ENCODE results near the gene ZFHX3. TPM values are rescaled to one million over a fixed set of nuclear protein-coding genes. Genes with fewer than 3 reads are reported as not detected.
A peak's percentile ranks its signal among the peaks of the same experiment; 100 is the strongest.

Gene ZFHX3
- total RNA-seq, 4 donors from 2014 or later = 36.3 to 44.0 (median 38.1) TPM

GRCh38 chr16:72786606-72787005, 261.3 kb downstream of the ZFHX3 start:
- TF ChIP-seq POLR2A (IDR thresholded peaks at IDR 0.05) (no peak), EP300 (IDR thresholded peaks at IDR 0.05) (no peak), CTCF (IDR thresholded peaks at IDR 0.05) (no peak)
- DNase-seq (ENCODE audit: low spot score in 2 of 2) = no peak
- no peaks in the 10 kb centered on the region for H3K9me3 ChIP-seq
- H3K4me1 ChIP-seq = peaks cover 0 to 28% (median 19%) of the 10 kb centered on the region in 4 donors
- H3K4me3 ChIP-seq = peak overlapping the region in 1 of 4 donors; percentile 48
- 76 to 78% methylated on average over 6 of the region's 6 CpGs for WGBS, 2 donors
- H3K36me3 ChIP-seq = peaks cover 0 to 23% (median 0%) of the 10 kb centered on the region in 3 donors
- H3K27me3 ChIP-seq = no peaks in the 10 kb centered on the region
- H3K27ac ChIP-seq = peak overlapping the region; percentile 60 to 86 (median 68)

- peaks cover 0 to 28% (median 19%) of the 10 kb centered on the region in 4 donors for H3K4me1 ChIP-seq
- H3K4me3 ChIP-seq = peak overlapping the region in 1 of 4 donors; percentile 15
- 50 to 69% methylated on average over 3 of the region's 3 CpGs for WGBS, 2 donors
- peak overlapping the region in 3 of 4 donors; percentile 17 to 86 (median 72) for H3K27ac ChIP-seq
- TF ChIP-seq CTCF (IDR thresholded peaks at IDR 0.05) = no peak
- TF ChIP-seq POLR2A (IDR thresholded peaks at IDR 0.05) = no peak
- no peak for TF ChIP-seq EP300 (IDR thresholded peaks at IDR 0.05)
- H3K9me3 ChIP-seq = no peaks in the 10 kb centered on the region
- H3K27me3 ChIP-seq = no peaks in the 10 kb centered on the region
- no peak for DNase-seq (ENCODE audit: low spot score in 2 of 2)
- peaks cover 0 to 16% (median 0%) of the 10 kb centered on the region in 3 donors for H3K36me3 ChIP-seq
Measured at GRCh38 chr16:72785886-72786285, 262.0 kb downstream of the ZFHX3 start.

- 63 to 70% methylated on average over 2 of the region's 2 CpGs for WGBS, 2 donors
- Histone ChIP-seq H3K4me3 (no peak overlapping the region), H3K9me3 (no peaks in the 10 kb centered on the region), H3K36me3 (peaks cover 0 to 9% (median 0%) of the 10 kb centered on the region in 3 donors), H3K4me1 (peaks cover 0 to 28% (median 19%) of the 10 kb centered on the region in 4 donors), H3K27me3 (no peaks in the 10 kb centered on the region), H3K27ac (peak overlapping the region in 2 of 4 donors; percentile 15 to 72)
- no peak for DNase-seq (ENCODE audit: low spot score in 2 of 2)
- TF ChIP-seq POLR2A (IDR thresholded peaks at IDR 0.05) (no peak), CTCF (IDR thresholded peaks at IDR 0.05) (no peak), EP300 (IDR thresholded peaks at IDR 0.05) (no peak)
Measured at GRCh38 chr16:72785171-72785570, 262.8 kb downstream of the ZFHX3 start.

- no peak for TF ChIP-seq CTCF (IDR thresholded peaks at IDR 0.05)
- no peak for TF ChIP-seq EP300 (IDR thresholded peaks at IDR 0.05)
- no peak for TF ChIP-seq POLR2A (IDR thresholded peaks at IDR 0.05)
- 49 to 54% methylated on average over 4 of the region's 4 CpGs for WGBS, 2 donors
- H3K9me3 ChIP-seq = no peaks in the 10 kb centered on the region
- no peak overlapping the region for H3K27ac ChIP-seq
- no peak for DNase-seq (ENCODE audit: low spot score in 2 of 2)
- H3K36me3 ChIP-seq = no peaks in the 10 kb centered on the region
- H3K4me1 ChIP-seq = peaks cover 0 to 28% (median 18%) of the 10 kb centered on the region in 4 donors
- H3K4me3 ChIP-seq = no peak overlapping the region
- no peaks in the 10 kb centered on the region for H3K27me3 ChIP-seq
Measured at GRCh38 chr16:72783716-72784318, 264.1 kb downstream of the ZFHX3 start.

- Histone ChIP-seq H3K9me3 (peaks cover 0 to 17% (median 0%) of the 10 kb centered on the region in 4 donors), H3K36me3 (no peaks in the 10 kb centered on the region), H3K4me3 (no peak overlapping the region), H3K4me1 (no peaks in the 10 kb centered on the region), H3K27ac (no peak overlapping the region), H3K27me3 (no peaks in the 10 kb centered on the region)
- DNase-seq (ENCODE audit: low spot score in 2 of 2) = no peak
- TF ChIP-seq POLR2A (IDR thresholded peaks at IDR 0.05) (no peak), EP300 (IDR thresholded peaks at IDR 0.05) (no peak), CTCF (IDR thresholded peaks at IDR 0.05) (no peak)
- WGBS, 2 donors = 91 to 93% methylated on average over 1 of the region's 1 CpG
Measured at GRCh38 chr16:72769876-72770275, 278.1 kb downstream of the ZFHX3 start.

Measured in tibial nerve (tissue), 4 donors.